ENCODE data around the gene OPCML.

GRCh38 chr11:132981131-132981956 lies 551.0 kb downstream of the OPCML start:
- TF ChIP-seq CTCF (conservative IDR thresholded peaks at IDR 0.05; ENCODE audit: low read length): no peak
- TF ChIP-seq EZH2phosphoT487 (IDR thresholded peaks at IDR 0.05; ENCODE audit: borderline replicate concordance): no peak
